ENCODE results near the gene ZEB1. TPM values are rescaled to one million over a fixed set of nuclear protein-coding genes. Genes with fewer than 3 reads are reported as not detected.
A peak's percentile ranks its signal among the peaks of the same experiment; 100 is the strongest.

ZEB1 gene
- total and polyA plus RNA-seq, 2 of the 4 experiments (the other 2 are of a cell fraction): 23.7 to 108 TPM

GRCh38 chr10:31353574-31353973 lies 34.6 kb downstream of the ZEB1 start:
- H2BK15ac ChIP-seq (ENCODE audit: low read depth, low read length): no peak overlapping the region
- no TSS peak for BruUV-seq (replicated peaks)
- H3K79me1 ChIP-seq (ENCODE audit: low read depth in 1 of 2, low read length in 2 of 2): peaks cover 2 to 51% of the 10 kb centered on the region in 2 experiments; a peak in 3 of 4 replicates
- H4K5ac ChIP-seq (ENCODE audit: low read depth, low read length): no peak overlapping the region
- H3K4me1 ChIP-seq (ENCODE audit: control insufficient read depth, insufficient read depth, low read length): peaks cover 6% of the 10 kb centered on the region; the same call in 1 of the 2 replicates
- no peak overlapping the region for H2BK5ac ChIP-seq (ENCODE audit: low read depth, low read length, poor library complexity, severe bottlenecking)
- no peak overlapping the region for H3K4me2 ChIP-seq (ENCODE audit: low read depth, low read length)
- ATAC-seq (ENCODE audit: low read depth) (peak; percentile 28; the same call in 1 of the 2 replicates), DNase-seq (peak; percentile 76)
- no peak overlapping the region for H3K4me3 ChIP-seq (ENCODE audit: insufficient read depth, low read depth, low read length)
- H3K36me3 ChIP-seq (ENCODE audit: control insufficient read depth, insufficient read depth, low read length): peaks cover 3% of the 10 kb centered on the region
- intact Hi-C loops (cut with micrococcal nuclease): no loop called here
- no peaks in the 10 kb centered on the region for H3K27me3 ChIP-seq (ENCODE audit: control insufficient read depth, insufficient read depth, low read length)
- in situ Hi-C loops (cut with MboI; ENCODE audit: low sequenced_read_pairs): no loop called here
- H3K9me3 ChIP-seq (ENCODE audit: control insufficient read depth, insufficient read depth, low read length): peaks cover 3% of the 10 kb centered on the region; the same call in 1 of the 2 replicates
- no peak overlapping the region for H3K4ac ChIP-seq (ENCODE audit: low read depth, low read length)
- H4K20me1 ChIP-seq (ENCODE audit: insufficient read depth, low read length): peaks cover 87% of the 10 kb centered on the region
- no peak overlapping the region for H2AFZ ChIP-seq (replicated peaks; ENCODE audit: low read length, poor library complexity)
- H3K56ac ChIP-seq (ENCODE audit: extremely low read depth, insufficient read depth, low read length): no peak overlapping the region
- H3K23ac ChIP-seq (ENCODE audit: low read depth, low read length): no peak overlapping the region
- peaks cover 11% of the 10 kb centered on the region for H3K9me1 ChIP-seq (ENCODE audit: insufficient read depth, low read length)
- no peak overlapping the region for H2BK120ac ChIP-seq (ENCODE audit: low read depth, low read length)
- no peak overlapping the region for H2AK9ac ChIP-seq (replicated peaks; ENCODE audit: low read depth, low read length, poor library complexity)
- H3K18ac ChIP-seq (ENCODE audit: low read depth, low read length): no peak overlapping the region
- ChIA-PET POLR2A (ENCODE audit: unreplicated experiment) (no interaction called here), CTCF (no interaction called here)
- no peak overlapping the region for H2AK5ac ChIP-seq (ENCODE audit: low read depth, low read length)
- H3K14ac ChIP-seq (replicated peaks; ENCODE audit: low read depth, low read length): no peak overlapping the region
- H3K27ac ChIP-seq (ENCODE audit: insufficient read depth, low read length): no peak overlapping the region
- dilution Hi-C loops (cut with HindIII; ENCODE audit: low sequenced_read_pairs, unreplicated experiment): no loop called here
- no peak overlapping the region for H3K9ac ChIP-seq (ENCODE audit: low read depth, low read length)
- no peak overlapping the region for H4K91ac ChIP-seq (ENCODE audit: insufficient read depth, low read depth, low read length)
- TF ChIP-seq FOS (IDR thresholded peaks at IDR 0.05; ENCODE audit: low read depth, low read length) (0 out of 2 replicates have a peak, but pooled peaks have one; percentile 18), RFX5 (IDR thresholded peaks at IDR 0.05; ENCODE audit: low read depth, low read length) (no peak)
- no peak overlapping the region for H2BK20ac ChIP-seq (ENCODE audit: low read depth, low read length)
- H4K8ac ChIP-seq (ENCODE audit: low read depth in 2 of 2, low read length in 2 of 2): no peak overlapping the region
